Neural cell (in vitro differentiated cells): ENCODE results near the gene KRT6C. TPM values are rescaled to one million over a fixed set of nuclear protein-coding genes. Genes with fewer than 3 reads are reported as not detected.

Experiments used
- H2AFZ ChIP-seq: fragments of 200-600, 300-800 bp; sonication (generic), shearing (Covaris generic); 2 replicates; pipeline ENCODE4 v1.6.0; 2014; ENCODE audit warnings: low read depth, mild to moderate bottlenecking, antibody characterized with exemption, low read length, moderate library complexity
- H3F3A ChIP-seq: fragments of 200-600 bp; shearing (Covaris generic); 2 replicates; pipeline ENCODE4 v1.6.1; 2016; ENCODE audit warnings: mild to moderate bottlenecking, moderate library complexity, mixed read lengths, antibody characterized with exemption, low read length; ENCODE audit not compliant: insufficient read depth, poor library complexity, severe bottlenecking
- H3K27ac ChIP-seq: fragments of 200-600, 300-800 bp; sonication (generic), shearing (Covaris generic); 2 replicates; pipeline ENCODE4 v1.5.1; 2014; ENCODE audit warnings: mild to moderate bottlenecking, low read length, moderate library complexity
- H3K27me3 ChIP-seq: fragments of 300-800, 200-600 bp; sonication (generic), shearing (Covaris generic); 2 replicates; pipeline ENCODE4 v1.6.0; 2014; ENCODE audit warnings: mild to moderate bottlenecking, low read depth, low read length, moderate library complexity; ENCODE audit not compliant: insufficient read depth
- H3K36me3 ChIP-seq: fragments of 300-800, 200-600 bp; sonication (generic), shearing (Covaris generic); 2 replicates; pipeline ENCODE4 v1.5.1; 2014; ENCODE audit warnings: mild to moderate bottlenecking, antibody characterized with exemption, low read length, moderate library complexity; ENCODE audit not compliant: insufficient read depth
- H3K4me2 ChIP-seq: fragments of 300-800, 200-600 bp; sonication (generic), shearing (Covaris generic); 2 replicates; pipeline ENCODE4 v1.6.0; 2014; ENCODE audit warnings: mild to moderate bottlenecking, low read length
- H3K4me3 ChIP-seq: fragments of 300-800, 200-600 bp; sonication (generic), shearing (Covaris generic); 2 replicates; pipeline ENCODE4 v1.5.1; 2014; ENCODE audit warnings: mild to moderate bottlenecking, low read length, moderate library complexity
- H3K79me2 ChIP-seq: fragments of 200-600 bp; shearing (Covaris generic); replicated peaks from 2 replicates; pipeline ENCODE4 v1.6.0; 2014; ENCODE audit warnings: mild to moderate bottlenecking, low read length, moderate library complexity; ENCODE audit not compliant: insufficient read depth
- H3K9ac ChIP-seq: fragments of 300-800, 200-600 bp; sonication (generic), shearing (Covaris generic); 2 replicates; pipeline ENCODE4 v1.6.1; 2016; ENCODE audit warnings: mild to moderate bottlenecking, low read length, mixed read lengths
- H3K9me2 ChIP-seq: fragments of 200-600 bp; shearing (Covaris generic); 2 replicates; pipeline ENCODE4 v1.6.1; 2016; ENCODE audit warnings: mild to moderate bottlenecking, low read length, mixed read lengths; ENCODE audit not compliant: insufficient read depth
- H3K9me3 ChIP-seq: fragments of 200-600, 300-800 bp; sonication (generic), shearing (Covaris generic); 2 replicates; pipeline ENCODE4 v1.6.1; 2016; ENCODE audit warnings: mild to moderate bottlenecking, mixed run types, low read length, moderate library complexity, mixed read lengths
- H4K20me1 ChIP-seq: fragments of 200-600 bp; shearing (Covaris generic); 2 replicates; pipeline ENCODE4 v1.6.1; 2016; ENCODE audit warnings: mild to moderate bottlenecking, mixed run types; ENCODE audit not compliant: insufficient read depth
- CTCF ChIP-seq: fragments of 450-650 bp; IDR thresholded peaks from 2 replicates; pipeline ENCODE4 v1.5.1; 2014; ENCODE audit warnings: antibody characterized with exemption, mild to moderate bottlenecking, moderate library complexity; ENCODE audit not compliant: poor library complexity, severe bottlenecking
- EP300 ChIP-seq: fragments of 450-650 bp; conservative IDR thresholded peaks from 2 replicates; pipeline ENCODE4 v1.6.1; 2014; ENCODE audit warnings: antibody characterized with exemption, mild to moderate bottlenecking, moderate library complexity; ENCODE audit not compliant: poor library complexity, severe bottlenecking
- EZH2 ChIP-seq: fragments of 200-600, 300-800 bp; shearing (Covaris generic), sonication (generic); IDR thresholded peaks from 2 replicates; pipeline ENCODE4 v1.6.1; 2014; ENCODE audit warnings: antibody characterized with exemption, low read length, borderline replicate concordance, mild to moderate bottlenecking; ENCODE audit not compliant: insufficient read depth, poor library complexity, severe bottlenecking
- MXI1 ChIP-seq: fragments of 450-650 bp; conservative IDR thresholded peaks from 2 replicates; pipeline ENCODE4 v1.6.1; 2014; ENCODE audit warnings: antibody characterized with exemption, mild to moderate bottlenecking; ENCODE audit not compliant: poor library complexity, severe bottlenecking
- POLR2AphosphoS5 ChIP-seq: IDR thresholded peaks from 2 replicates; pipeline ENCODE4 v1.6.1; 2012
- RAD21 ChIP-seq: fragments of 450-650 bp; conservative IDR thresholded peaks from 2 replicates; pipeline ENCODE4 v1.6.1; 2014; ENCODE audit warnings: antibody characterized with exemption, mild to moderate bottlenecking, moderate library complexity
- REST ChIP-seq: IDR thresholded peaks from 2 replicates; pipeline ENCODE4 v1.6.1; 2012; ENCODE audit warnings: borderline replicate concordance
- SMC3 ChIP-seq: fragments of 450-650 bp; conservative IDR thresholded peaks from 2 replicates; pipeline ENCODE4 v1.6.1; 2014; ENCODE audit warnings: antibody characterized with exemption, mild to moderate bottlenecking, moderate library complexity; ENCODE audit not compliant: poor library complexity
- TAF1 ChIP-seq: IDR thresholded peaks from 2 replicates; pipeline ENCODE4 v1.6.1; 2012; ENCODE audit warnings: low read depth
- polyA plus RNA-seq: library from polyadenylated mRNA; depleted of rRNA; stranded (reverse); fragments of >200 nt; gene quantifications from 2 replicates; pipeline ENCODE4 v1.2.3, GENCODE V29; 2014

Gene KRT6C
- polyA plus RNA-seq, 1 donor from 2014 or later = not detected

- Histone ChIP-seq H3K79me2 (no peaks in the 10 kb centered on the region), H2AFZ (no peak overlapping the region), H3F3A (no peaks in the 10 kb centered on the region), H3K9me3 (no peaks in the 10 kb centered on the region), H3K27ac (no peak overlapping the region), H3K4me2 (no peak overlapping the region), H3K9ac (no peak overlapping the region), H3K4me3 (no peak overlapping the region), H3K9me2 (no peaks in the 10 kb centered on the region), H4K20me1 (no peaks in the 10 kb centered on the region), H3K36me3 (no peaks in the 10 kb centered on the region), H3K27me3 (no peaks in the 10 kb centered on the region)
- TF ChIP-seq EZH2 (no peak), REST (no peak), TAF1 (no peak), RAD21 (no peak), EP300 (no peak), MXI1 (no peak), SMC3 (no peak), POLR2AphosphoS5 (no peak), CTCF (no peak)
These were observed 11.9 kb downstream of the KRT6C start for GRCh38 chr12:52461693-52462092.

GRCh38 chr12:52458861-52459260, 14.7 kb downstream of the KRT6C start:
- Histone ChIP-seq H3K27ac (no peak overlapping the region), H3K9ac (no peak overlapping the region), H3K27me3 (no peaks in the 10 kb centered on the region), H3K9me2 (no peaks in the 10 kb centered on the region), H3K4me3 (no peak overlapping the region), H3K4me2 (no peak overlapping the region), H3K79me2 (no peaks in the 10 kb centered on the region), H4K20me1 (no peaks in the 10 kb centered on the region), H2AFZ (no peak overlapping the region), H3F3A (no peaks in the 10 kb centered on the region), H3K36me3 (no peaks in the 10 kb centered on the region), H3K9me3 (no peaks in the 10 kb centered on the region)
- TF ChIP-seq TAF1 (no peak), MXI1 (no peak)

- Histone ChIP-seq H3F3A (no peaks in the 10 kb centered on the region), H3K4me2 (no peak overlapping the region), H3K27ac (no peak overlapping the region), H3K36me3 (no peaks in the 10 kb centered on the region), H4K20me1 (no peaks in the 10 kb centered on the region), H2AFZ (no peak overlapping the region), H3K27me3 (no peaks in the 10 kb centered on the region), H3K9ac (no peak overlapping the region), H3K4me3 (no peak overlapping the region), H3K79me2 (no peaks in the 10 kb centered on the region), H3K9me2 (no peaks in the 10 kb centered on the region), H3K9me3 (no peaks in the 10 kb centered on the region)
- TF ChIP-seq MXI1 (no peak), POLR2AphosphoS5 (no peak), SMC3 (no peak), TAF1 (no peak), RAD21 (no peak), EZH2 (no peak), EP300 (no peak), CTCF (no peak), REST (no peak)
These were observed 17.8 kb downstream of the KRT6C start for GRCh38 chr12:52455821-52456220.
